GM23338 (cell line): ENCODE measurements around the gene NRXN2.

Source experiments
- CREB1 ChIP-seq: fragments of 250-450 bp; sonication (Bioruptor Pico); IDR thresholded peaks from 2 replicates; pipeline ENCODE4 v1.5.0; 2020; ENCODE audit warnings: low read depth, mild to moderate bottlenecking, moderate library complexity
- EZH2 ChIP-seq: fragments of 200-600 bp; sonication (generic); IDR thresholded peaks from one replicate; pipeline ENCODE4 v1.8.0; 2017; ENCODE audit warnings: antibody characterized with exemption, mild to moderate bottlenecking, low read depth; ENCODE audit not compliant: unreplicated experiment
- EZH2phosphoT487 ChIP-seq: fragments of 200-600 bp; sonication (generic); IDR thresholded peaks from one replicate; pipeline ENCODE4 v1.8.1; 2018; ENCODE audit warnings: antibody characterized with exemption; ENCODE audit not compliant: unreplicated experiment
- STAT1 ChIP-seq: IDR thresholded peaks from one replicate; pipeline ENCODE4 v1.6.1; 2016; ENCODE audit warnings: antibody characterized with exemption; ENCODE audit not compliant: unreplicated experiment
- TF ChIP-seq, protein P1 (sequence below), 2 experiments: fragments of 200-600 bp in 1 of 2; sonication (generic) in 1 of 2; conservative IDR thresholded peaks; 2 replicates each; pipeline versions ENCODE4 v1.5.1 to v1.6.1; 2016 to 2017; ENCODE audit warnings: antibody characterized with exemption in 2 of 2, low read depth in 2 of 2, mild to moderate bottlenecking in 2 of 2, moderate library complexity in 1 of 2
- TF ChIP-seq, protein P2 (sequence below): IDR thresholded peaks from one replicate; pipeline ENCODE4 v1.6.1; 2018; ENCODE audit warnings: antibody characterized with exemption; ENCODE audit not compliant: unreplicated experiment
- TF ChIP-seq, protein P3 (sequence below): IDR thresholded peaks from 2 replicates; pipeline ENCODE4 v1.6.1; 2016; ENCODE audit warnings: antibody characterized with exemption

DNA sequence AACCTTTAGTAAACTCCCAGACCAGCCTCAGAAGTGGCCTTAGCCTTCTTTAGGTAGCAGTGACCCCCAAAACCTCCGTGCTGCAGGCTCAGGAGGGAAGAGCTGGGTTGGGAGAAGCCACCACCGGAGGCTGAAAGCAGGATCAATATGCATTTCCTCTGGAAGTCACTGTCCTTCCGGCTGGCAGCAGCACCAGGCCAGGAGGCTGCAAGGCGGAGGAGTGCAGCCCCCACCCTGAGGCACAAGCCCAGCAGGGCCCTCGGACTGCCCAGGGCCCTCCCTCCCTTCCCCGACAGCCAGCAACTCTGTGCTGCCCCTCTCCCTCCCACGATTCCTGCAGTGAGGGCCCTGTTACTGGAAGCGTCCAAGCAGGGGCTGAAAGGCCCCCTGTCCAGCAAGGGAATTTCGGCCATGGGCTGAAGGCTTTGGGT, 3.2 kb upstream of the NRXN2 start:
- TF ChIP-seq EZH2phosphoT487 (no peak), EZH2 (no peak), STAT1 (no peak), CREB1 (no peak)
- TF ChIP-seq, protein P1, sequence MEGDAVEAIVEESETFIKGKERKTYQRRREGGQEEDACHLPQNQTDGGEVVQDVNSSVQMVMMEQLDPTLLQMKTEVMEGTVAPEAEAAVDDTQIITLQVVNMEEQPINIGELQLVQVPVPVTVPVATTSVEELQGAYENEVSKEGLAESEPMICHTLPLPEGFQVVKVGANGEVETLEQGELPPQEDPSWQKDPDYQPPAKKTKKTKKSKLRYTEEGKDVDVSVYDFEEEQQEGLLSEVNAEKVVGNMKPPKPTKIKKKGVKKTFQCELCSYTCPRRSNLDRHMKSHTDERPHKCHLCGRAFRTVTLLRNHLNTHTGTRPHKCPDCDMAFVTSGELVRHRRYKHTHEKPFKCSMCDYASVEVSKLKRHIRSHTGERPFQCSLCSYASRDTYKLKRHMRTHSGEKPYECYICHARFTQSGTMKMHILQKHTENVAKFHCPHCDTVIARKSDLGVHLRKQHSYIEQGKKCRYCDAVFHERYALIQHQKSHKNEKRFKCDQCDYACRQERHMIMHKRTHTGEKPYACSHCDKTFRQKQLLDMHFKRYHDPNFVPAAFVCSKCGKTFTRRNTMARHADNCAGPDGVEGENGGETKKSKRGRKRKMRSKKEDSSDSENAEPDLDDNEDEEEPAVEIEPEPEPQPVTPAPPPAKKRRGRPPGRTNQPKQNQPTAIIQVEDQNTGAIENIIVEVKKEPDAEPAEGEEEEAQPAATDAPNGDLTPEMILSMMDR (conservative IDR thresholded peaks at IDR 0.05; ENCODE audit: low read depth in 2 of 2), result no peak
- TF ChIP-seq, protein P2, sequence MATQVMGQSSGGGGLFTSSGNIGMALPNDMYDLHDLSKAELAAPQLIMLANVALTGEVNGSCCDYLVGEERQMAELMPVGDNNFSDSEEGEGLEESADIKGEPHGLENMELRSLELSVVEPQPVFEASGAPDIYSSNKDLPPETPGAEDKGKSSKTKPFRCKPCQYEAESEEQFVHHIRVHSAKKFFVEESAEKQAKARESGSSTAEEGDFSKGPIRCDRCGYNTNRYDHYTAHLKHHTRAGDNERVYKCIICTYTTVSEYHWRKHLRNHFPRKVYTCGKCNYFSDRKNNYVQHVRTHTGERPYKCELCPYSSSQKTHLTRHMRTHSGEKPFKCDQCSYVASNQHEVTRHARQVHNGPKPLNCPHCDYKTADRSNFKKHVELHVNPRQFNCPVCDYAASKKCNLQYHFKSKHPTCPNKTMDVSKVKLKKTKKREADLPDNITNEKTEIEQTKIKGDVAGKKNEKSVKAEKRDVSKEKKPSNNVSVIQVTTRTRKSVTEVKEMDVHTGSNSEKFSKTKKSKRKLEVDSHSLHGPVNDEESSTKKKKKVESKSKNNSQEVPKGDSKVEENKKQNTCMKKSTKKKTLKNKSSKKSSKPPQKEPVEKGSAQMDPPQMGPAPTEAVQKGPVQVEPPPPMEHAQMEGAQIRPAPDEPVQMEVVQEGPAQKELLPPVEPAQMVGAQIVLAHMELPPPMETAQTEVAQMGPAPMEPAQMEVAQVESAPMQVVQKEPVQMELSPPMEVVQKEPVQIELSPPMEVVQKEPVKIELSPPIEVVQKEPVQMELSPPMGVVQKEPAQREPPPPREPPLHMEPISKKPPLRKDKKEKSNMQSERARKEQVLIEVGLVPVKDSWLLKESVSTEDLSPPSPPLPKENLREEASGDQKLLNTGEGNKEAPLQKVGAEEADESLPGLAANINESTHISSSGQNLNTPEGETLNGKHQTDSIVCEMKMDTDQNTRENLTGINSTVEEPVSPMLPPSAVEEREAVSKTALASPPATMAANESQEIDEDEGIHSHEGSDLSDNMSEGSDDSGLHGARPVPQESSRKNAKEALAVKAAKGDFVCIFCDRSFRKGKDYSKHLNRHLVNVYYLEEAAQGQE, result no peak
- TF ChIP-seq, protein P3, sequence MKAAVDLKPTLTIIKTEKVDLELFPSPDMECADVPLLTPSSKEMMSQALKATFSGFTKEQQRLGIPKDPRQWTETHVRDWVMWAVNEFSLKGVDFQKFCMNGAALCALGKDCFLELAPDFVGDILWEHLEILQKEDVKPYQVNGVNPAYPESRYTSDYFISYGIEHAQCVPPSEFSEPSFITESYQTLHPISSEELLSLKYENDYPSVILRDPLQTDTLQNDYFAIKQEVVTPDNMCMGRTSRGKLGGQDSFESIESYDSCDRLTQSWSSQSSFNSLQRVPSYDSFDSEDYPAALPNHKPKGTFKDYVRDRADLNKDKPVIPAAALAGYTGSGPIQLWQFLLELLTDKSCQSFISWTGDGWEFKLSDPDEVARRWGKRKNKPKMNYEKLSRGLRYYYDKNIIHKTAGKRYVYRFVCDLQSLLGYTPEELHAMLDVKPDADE, result no peak
